ENCODE data around the gene RSBN1L.
"Not testable (repeated sequence)": the region's sequence is repeated elsewhere in the genome, so short reads cannot be mapped to it uniquely, and the experiment has no call there.

The RSBN1L gene

DNA sequence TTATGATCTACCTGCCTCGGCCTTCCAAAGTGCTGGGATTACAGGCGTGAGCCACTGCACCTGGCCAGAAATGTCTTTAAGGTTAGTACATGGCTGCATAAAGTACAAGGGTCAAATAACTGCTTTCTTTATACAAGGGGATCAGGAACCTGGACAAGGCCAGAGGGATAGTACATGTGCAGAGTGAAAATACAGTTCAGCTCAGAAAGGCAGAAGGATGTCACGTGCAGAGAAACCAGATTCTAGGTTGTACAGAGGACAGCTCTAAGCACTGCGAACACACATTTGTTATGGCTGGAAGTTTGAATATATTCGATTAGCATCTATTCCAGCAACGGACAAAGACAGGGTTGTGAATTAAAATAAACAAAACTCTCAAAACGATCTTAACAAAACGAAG is 6.0 kb upstream of the RSBN1L start:
- DNase-seq, result no peak

GRCh38 chr7:77691892-77692491 is 4.3 kb upstream of the RSBN1L start:
- no peak for DNase-seq

GRCh38 chr7:77693830-77694583 is 2.3 kb upstream of the RSBN1L start:
- DNase-seq, result no peak

GRCh38 chr7:77696643-77697534 is 630 bp downstream of the RSBN1L start:
- peak; percentile 68 for DNase-seq

DNA sequence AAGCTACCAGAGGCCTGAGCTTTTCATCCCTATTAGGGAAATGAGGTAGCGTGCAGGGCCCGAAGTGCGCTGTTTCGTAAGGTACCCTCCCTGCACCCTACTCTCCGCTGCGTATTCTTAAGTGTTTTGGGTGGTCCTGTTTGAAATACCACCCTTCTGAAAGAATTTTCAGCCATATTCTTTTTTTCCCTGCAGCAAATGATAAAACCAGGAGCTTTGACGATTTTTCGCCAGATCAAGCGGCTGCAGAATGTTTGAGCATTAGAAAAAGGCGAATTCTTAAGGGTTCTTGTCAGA is 1.2 kb downstream of the RSBN1L start:
- DNase-seq, result peak; percentile 24

- no peak for DNase-seq
These were observed 1.9 kb downstream of the RSBN1L start for GRCh38 chr7:77698042-77698625.

GRCh38 chr7:77699056-77699455 is 2.8 kb downstream of the RSBN1L start:
- no peak for DNase-seq

- no peak for DNase-seq
These were observed 6.3 kb downstream of the RSBN1L start for GRCh38 chr7:77702513-77702912.

- DNase-seq, result no peak
These were observed 6.8 kb downstream of the RSBN1L start for GRCh38 chr7:77702968-77703472.

DNA sequence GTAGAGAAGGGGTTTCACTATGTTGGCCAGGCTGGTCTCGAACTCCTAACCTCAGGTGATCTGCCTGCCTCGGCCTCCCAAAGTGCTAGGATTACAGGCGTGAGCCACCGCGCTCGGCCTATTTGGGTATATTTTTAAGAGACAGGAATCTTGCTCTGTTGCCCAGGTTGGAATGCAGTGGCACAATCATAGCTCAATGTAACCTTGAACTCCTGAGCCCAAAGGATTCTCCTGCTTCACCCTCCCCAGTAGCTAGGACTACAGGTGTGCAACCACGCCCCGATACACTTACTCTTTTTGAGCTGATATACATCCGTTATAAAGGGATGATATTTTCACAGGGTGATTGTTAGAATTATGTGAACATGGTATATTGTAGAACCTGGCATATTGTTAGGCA is 7.4 kb downstream of the RSBN1L start:
- DNase-seq, result not testable (repeated sequence)

- DNase-seq, result no peak
These were observed 11.3 kb downstream of the RSBN1L start for GRCh38 chr7:77707504-77707992.

DNA sequence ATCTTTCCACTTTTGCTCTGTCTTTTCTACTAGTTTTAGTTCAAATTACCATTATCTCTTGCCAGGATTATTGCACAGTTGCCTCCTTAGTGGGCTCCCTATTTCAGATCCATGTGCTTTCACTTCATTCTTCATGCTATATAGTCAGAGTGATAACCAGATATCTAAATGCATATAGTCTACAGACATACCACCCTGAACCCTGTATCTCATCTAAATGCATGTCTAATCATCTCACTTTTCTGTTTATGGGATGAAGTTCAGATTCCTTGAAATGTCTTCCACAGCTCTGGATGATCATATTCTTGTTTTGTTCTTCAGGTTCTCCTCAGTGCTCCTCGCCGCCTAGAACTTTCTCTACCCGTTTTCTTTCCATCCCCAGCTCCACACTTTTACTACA is 13.8 kb downstream of the RSBN1L start:
- no peak for DNase-seq

DNA sequence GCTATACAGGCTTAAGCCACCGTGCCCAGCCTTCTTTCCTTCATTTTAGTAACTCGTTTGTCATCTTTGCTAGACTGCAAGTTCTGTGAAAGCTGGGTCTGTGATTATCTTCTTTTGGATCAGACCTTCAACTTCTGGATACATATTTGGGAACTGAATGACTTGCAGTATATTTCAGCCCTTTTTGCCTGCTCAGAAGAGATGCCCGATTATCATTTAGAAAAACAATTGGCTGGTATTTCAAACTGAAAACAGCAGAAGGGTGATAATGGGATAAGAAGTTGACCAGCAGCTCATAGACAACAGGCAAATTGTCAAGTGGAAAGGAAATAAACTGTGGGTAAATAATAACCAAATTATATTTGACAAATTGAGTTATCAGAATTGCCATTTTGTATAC is 14.6 kb downstream of the RSBN1L start:
- DNase-seq, result no peak

GRCh38 chr7:77714195-77714594 is 17.9 kb downstream of the RSBN1L start:
- no peak for DNase-seq

DNA sequence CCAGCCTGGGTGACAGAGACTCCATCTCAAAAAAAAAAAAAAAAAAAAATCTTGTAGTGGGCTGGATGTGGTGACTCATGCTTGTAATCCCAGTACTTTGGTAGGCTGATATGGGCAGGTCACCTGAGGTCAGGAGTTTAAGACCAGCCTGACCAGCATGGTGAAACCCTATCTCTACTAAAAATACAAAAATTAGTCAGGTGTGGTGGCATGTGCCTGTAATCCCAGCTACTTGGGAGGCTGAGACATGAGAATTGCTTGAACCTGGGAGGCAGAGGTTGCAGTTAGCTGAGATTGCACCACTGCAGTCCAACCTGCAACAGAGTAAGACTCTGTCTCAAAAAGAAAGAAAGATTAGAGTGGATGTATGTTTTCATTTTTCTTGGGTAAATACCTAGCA is 18.7 kb downstream of the RSBN1L start:
- not testable (repeated sequence) for DNase-seq

GRCh38 chr7:77716804-77717203 is 20.5 kb downstream of the RSBN1L start:
- DNase-seq, result no peak

DNA sequence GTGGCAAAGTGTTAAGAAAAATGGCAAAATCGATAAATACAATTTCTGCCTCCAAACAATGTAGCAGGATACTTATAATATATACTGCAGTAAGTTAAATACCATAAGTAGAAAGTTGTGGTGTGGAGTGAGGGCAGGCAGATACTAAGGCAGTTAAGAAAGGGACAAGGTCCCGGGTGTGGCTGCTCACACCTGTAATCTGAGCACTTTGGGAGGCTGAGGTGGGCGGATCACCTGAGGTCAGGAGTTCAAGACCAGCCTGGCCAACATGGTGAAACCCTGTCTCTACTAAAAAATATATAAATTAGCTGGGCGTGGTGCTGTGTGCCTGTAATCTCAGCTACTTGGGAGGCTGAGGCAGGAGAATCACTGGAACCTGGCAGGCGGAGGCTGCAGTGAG is 21.3 kb downstream of the RSBN1L start:
- not testable (repeated sequence) for DNase-seq

GRCh38 chr7:77727527-77727926 is 31.3 kb downstream of the RSBN1L start:
- DNase-seq, result no peak

GRCh38 chr7:77727936-77728701 is 31.9 kb downstream of the RSBN1L start:
- no peak for DNase-seq

GRCh38 chr7:77729574-77730348 is 33.5 kb downstream of the RSBN1L start:
- DNase-seq, result no peak

DNA sequence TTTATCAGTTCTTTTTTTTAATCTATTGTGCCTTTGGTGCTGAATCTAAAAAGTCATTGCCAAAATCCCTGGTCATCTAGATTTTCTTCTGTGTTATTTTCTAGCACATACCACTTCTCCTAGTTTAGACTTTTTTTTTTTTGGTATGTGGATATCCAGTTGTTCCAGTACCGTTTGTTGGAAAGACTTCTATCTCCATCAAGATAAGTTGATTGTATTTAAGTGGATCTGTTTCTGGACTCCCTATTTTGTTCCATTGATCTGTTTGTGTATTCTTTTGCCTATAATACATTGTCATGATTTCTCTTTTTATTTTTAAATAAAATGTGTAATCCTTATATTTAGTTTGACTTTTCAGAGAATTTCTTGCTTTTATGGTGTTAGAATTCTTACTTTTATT is 35.5 kb downstream of the RSBN1L start:
- DNase-seq, result no peak

Measured in stimulated activated CD4-positive, alpha-beta T cell treated with anti-CD3 and anti-CD28 coated beads, Interleukin-4, amount 100 ng/mL, for 1 hour (primary cell).